ENCODE results near the gene CRTC2.
A peak's percentile ranks its signal among the peaks of the same experiment; 100 is the strongest.
"Not testable (repeated sequence)": the region's sequence is repeated elsewhere in the genome, so short reads cannot be mapped to it uniquely, and the experiment has no call there.

The CRTC2 gene

GRCh38 chr1:153958111-153958960, at the start of gene CRTC2:
TSS of gene CRTC2 (minus strand) at chr1:153958612. CDS start at chr1:153958497, 115 bp downstream.
- DNase-seq = peak; percentile 99

- no peak for DNase-seq
Observed at GRCh38 chr1:154006136-154006535, 47.7 kb upstream of the CRTC2 start.

GRCh38 chr1:154000420-154000819, 42.0 kb upstream of the CRTC2 start:
- no peak for DNase-seq

- DNase-seq = not testable (repeated sequence)
Observed at GRCh38 chr1:153996882-153997281, 38.5 kb upstream of the CRTC2 start.

- no peak for DNase-seq
Observed at GRCh38 chr1:153995640-153996039, 37.2 kb upstream of the CRTC2 start.

GRCh38 chr1:153995202-153995601, 36.8 kb upstream of the CRTC2 start:
- no peak for DNase-seq

- DNase-seq = no peak
Observed at GRCh38 chr1:153991806-153992205, 33.4 kb upstream of the CRTC2 start.

GRCh38 chr1:153991151-153991630, 32.8 kb upstream of the CRTC2 start:
- DNase-seq = no peak

GRCh38 chr1:153990468-153991150, 32.2 kb upstream of the CRTC2 start, which contains the start of gene RPS27:
TSS of gene RPS27 (plus strand) at chr1:153990762. CDS start at chr1:153990797, 35 bp downstream.
- DNase-seq = peak; percentile 98

GRCh38 chr1:153987621-153988020, 29.2 kb upstream of the CRTC2 start:
- no peak for DNase-seq

- DNase-seq = no peak
Observed at GRCh38 chr1:153985941-153986761, 27.7 kb upstream of the CRTC2 start, which contains the start of gene RAB13. TSS of gene RAB13 (minus strand) at chr1:153986339. CDS start at chr1:153986236, 103 bp downstream.

- peak; percentile 38 for DNase-seq
Observed at GRCh38 chr1:153985341-153985912, 27.0 kb upstream of the CRTC2 start.

GRCh38 chr1:153984123-153984894, 25.9 kb upstream of the CRTC2 start:
- no peak for DNase-seq

- DNase-seq = not testable (repeated sequence)
Observed at GRCh38 chr1:153981735-153982134, 23.3 kb upstream of the CRTC2 start.

GRCh38 chr1:153979091-153979490, 20.7 kb upstream of the CRTC2 start:
- not testable (repeated sequence) for DNase-seq

- DNase-seq = no peak
Observed at GRCh38 chr1:153978274-153978909, 20.0 kb upstream of the CRTC2 start.

GRCh38 chr1:153977250-153978240, 19.1 kb upstream of the CRTC2 start, which contains the start of gene JTB:
TSS of gene JTB (minus strand) at chr1:153977674. CDS start at chr1:153977252, 422 bp downstream.
- DNase-seq = peak; percentile 52

- DNase-seq = no peak
Observed at GRCh38 chr1:153976819-153977249, 18.4 kb upstream of the CRTC2 start.

- DNase-seq = no peak
Observed at GRCh38 chr1:153973525-153973924, 15.1 kb upstream of the CRTC2 start.

GRCh38 chr1:153973071-153973470, 14.7 kb upstream of the CRTC2 start:
- DNase-seq = no peak

Data from SIG-M5 (cell line).